Activated B cell treated with CpG ODN at 0.5 μM for 24 hours (primary cell): Measurements from ENCODE around the gene ADRB1. TPM values are rescaled to one million over a fixed set of nuclear protein-coding genes. Genes with fewer than 3 reads are reported as not detected.

ENCODE experiments used
- ATAC-seq: fragments of 200-7000 bp; cut with Tn5 transposase; one replicate; pipeline ENCODE4 v1.10.0; 2021; ENCODE audit warnings: low read depth, mild to moderate bottlenecking, moderate library complexity
- CTCF ChIA-PET: fragments of 350-600 bp; sonication (Branson Sonifier 250); formaldehyde crosslinking; loops from one replicate; lab custom pipeline; 2021; ENCODE audit warnings: antibody characterized with exemption; lab: Charles Lee
- POLR2A ChIA-PET: fragments of 350-600 bp; sonication (Branson Sonifier 250); formaldehyde crosslinking; loops from one replicate; lab custom pipeline; 2021; ENCODE audit warnings: antibody characterized with exemption; lab: Charles Lee
- DNase-seq: peaks from one replicate; pipeline ENCODE4 v3.0.0; 2022
- H3K27ac Mint-ChIP-seq: one replicate; pipeline ENCODE4 v1.8.0; 2020; ENCODE audit warnings: mixed read lengths
- H3K27me3 Mint-ChIP-seq: one replicate; pipeline ENCODE4 v1.8.0; 2021; ENCODE audit warnings: mixed read lengths
- H3K36me3 Mint-ChIP-seq: one replicate; pipeline ENCODE4 v1.8.0; 2021; ENCODE audit warnings: low read depth, mixed read lengths
- H3K4me1 Mint-ChIP-seq: one replicate; pipeline ENCODE4 v1.8.0; 2021; ENCODE audit warnings: mixed read lengths
- H3K4me3 Mint-ChIP-seq: one replicate; pipeline ENCODE4 v1.8.0; 2020; ENCODE audit warnings: mild to moderate bottlenecking, mixed read lengths
- H3K9me3 Mint-ChIP-seq: one replicate; pipeline ENCODE4 v1.8.0; 2020; ENCODE audit warnings: mixed read lengths
- intact Hi-C: fragments of 100-400 bp; cut with micrococcal nuclease; formaldehyde crosslinking; loops from one replicate; pipeline ENCODE4 v1.15.1; 2024
- total RNA-seq: library from RNA; stranded (reverse); gene quantifications from 2 replicates; pipeline ENCODE4 v1.2.3, GENCODE V29; 2022
- TF ChIP-seq, protein P1 (sequence below): fragments of 200-600 bp; IDR thresholded peaks from one replicate; pipeline ENCODE4 v1.8.0; 2022; ENCODE audit warnings: antibody characterized with exemption, mild to moderate bottlenecking

Gene ADRB1
- total RNA-seq, 1 donor from 2014 or later: not detected

DNA sequence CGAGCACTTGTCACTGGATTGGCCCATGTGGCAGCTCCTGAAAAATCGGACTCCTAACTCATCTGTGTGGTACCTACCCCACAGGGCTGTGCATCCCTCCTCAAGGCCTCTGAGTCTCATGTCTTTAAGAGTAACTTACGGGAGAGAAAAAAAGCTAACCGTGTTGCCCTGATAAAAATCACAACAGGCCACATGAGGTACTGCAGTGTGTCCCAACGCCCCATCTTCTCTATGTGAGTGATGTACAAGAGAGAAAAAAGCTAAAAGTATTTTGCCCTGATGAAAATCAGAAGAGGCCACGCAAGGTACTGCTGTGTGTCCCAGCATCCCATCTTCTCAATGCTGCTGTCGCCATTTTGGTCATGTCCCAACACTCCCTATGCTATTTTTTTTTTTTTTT is 41.2 kb upstream of the ADRB1 start:
- ChIA-PET POLR2A (interaction anchor here (0.7 kb wide), 1 partner anchor 14 kb away, joined by 5 read pairs; no protein-coding TSS in a partner anchor), CTCF (interaction anchor here (0.6 kb wide), 1 partner anchor 214 kb away, joined by 3 read pairs; no protein-coding TSS in a partner anchor)
- H3K36me3 Mint-ChIP-seq: no peaks in the 10 kb centered on the region
- intact Hi-C loops: no loop called here
- no peaks in the 10 kb centered on the region for H3K9me3 Mint-ChIP-seq
- H3K4me1 Mint-ChIP-seq: peaks cover 11% of the 10 kb centered on the region
- H3K27me3 Mint-ChIP-seq: peaks cover 15% of the 10 kb centered on the region
- DNase-seq: no peak
- no peak overlapping the region for H3K27ac Mint-ChIP-seq
- no peak overlapping the region for H3K4me3 Mint-ChIP-seq
- no peak for ATAC-seq
- TF ChIP-seq, protein P1, sequence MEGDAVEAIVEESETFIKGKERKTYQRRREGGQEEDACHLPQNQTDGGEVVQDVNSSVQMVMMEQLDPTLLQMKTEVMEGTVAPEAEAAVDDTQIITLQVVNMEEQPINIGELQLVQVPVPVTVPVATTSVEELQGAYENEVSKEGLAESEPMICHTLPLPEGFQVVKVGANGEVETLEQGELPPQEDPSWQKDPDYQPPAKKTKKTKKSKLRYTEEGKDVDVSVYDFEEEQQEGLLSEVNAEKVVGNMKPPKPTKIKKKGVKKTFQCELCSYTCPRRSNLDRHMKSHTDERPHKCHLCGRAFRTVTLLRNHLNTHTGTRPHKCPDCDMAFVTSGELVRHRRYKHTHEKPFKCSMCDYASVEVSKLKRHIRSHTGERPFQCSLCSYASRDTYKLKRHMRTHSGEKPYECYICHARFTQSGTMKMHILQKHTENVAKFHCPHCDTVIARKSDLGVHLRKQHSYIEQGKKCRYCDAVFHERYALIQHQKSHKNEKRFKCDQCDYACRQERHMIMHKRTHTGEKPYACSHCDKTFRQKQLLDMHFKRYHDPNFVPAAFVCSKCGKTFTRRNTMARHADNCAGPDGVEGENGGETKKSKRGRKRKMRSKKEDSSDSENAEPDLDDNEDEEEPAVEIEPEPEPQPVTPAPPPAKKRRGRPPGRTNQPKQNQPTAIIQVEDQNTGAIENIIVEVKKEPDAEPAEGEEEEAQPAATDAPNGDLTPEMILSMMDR: no peak

DNA sequence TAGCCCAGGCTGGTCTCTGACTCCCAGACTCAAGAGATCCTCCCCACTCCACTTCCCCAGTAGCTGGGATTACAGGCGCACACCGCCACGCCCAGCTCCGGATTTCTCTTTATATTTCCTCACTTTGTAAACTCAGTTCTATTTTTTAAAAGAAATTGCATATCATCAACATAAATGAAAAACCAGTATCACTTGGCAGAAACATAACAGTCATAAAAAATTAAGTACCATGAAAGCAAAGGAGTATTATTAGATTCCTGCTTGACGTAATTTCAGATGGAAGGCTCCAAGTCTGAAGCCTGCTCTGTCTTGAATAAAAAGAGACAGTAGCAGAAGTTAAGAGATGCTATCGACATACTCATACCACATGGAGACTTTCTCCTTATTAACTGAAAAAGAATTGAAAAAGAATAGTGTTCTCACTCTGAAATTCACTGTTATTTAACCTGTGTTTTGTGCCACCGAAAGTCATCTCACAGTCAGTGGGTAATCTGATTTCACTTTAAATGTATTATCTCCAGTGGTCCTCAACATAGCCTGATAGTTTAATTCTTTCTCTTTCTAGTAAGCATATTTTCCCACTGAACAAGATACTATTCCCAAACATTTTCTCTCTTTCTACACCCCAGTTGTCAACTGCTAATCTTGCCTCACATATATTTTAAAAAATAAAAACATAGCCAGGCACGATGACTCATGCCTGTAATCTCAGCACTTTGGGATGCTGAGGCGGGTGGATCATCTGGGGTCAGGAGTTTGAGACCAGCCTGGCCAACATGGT is 40.3 kb upstream of the ADRB1 start:
- Mint-ChIP-seq H3K27me3 (peaks cover 15% of the 10 kb centered on the region), H3K4me1 (peaks cover 11% of the 10 kb centered on the region), H3K36me3 (no peaks in the 10 kb centered on the region), H3K9me3 (no peaks in the 10 kb centered on the region), H3K27ac (no peak overlapping the region), H3K4me3 (no peak overlapping the region)
- POLR2A ChIA-PET: interaction anchor here (0.7 kb wide), 1 partner anchor 91 kb away, joined by 4 read pairs; no protein-coding TSS in a partner anchor
- no peak for ATAC-seq
- DNase-seq: no peak
- TF ChIP-seq, protein P1: no peak
- intact Hi-C loops: no loop called here
- CTCF ChIA-PET: interaction anchor here (0.6 kb wide), 1 partner anchor 155 kb away, joined by 3 read pairs; no protein-coding TSS in a partner anchor

DNA sequence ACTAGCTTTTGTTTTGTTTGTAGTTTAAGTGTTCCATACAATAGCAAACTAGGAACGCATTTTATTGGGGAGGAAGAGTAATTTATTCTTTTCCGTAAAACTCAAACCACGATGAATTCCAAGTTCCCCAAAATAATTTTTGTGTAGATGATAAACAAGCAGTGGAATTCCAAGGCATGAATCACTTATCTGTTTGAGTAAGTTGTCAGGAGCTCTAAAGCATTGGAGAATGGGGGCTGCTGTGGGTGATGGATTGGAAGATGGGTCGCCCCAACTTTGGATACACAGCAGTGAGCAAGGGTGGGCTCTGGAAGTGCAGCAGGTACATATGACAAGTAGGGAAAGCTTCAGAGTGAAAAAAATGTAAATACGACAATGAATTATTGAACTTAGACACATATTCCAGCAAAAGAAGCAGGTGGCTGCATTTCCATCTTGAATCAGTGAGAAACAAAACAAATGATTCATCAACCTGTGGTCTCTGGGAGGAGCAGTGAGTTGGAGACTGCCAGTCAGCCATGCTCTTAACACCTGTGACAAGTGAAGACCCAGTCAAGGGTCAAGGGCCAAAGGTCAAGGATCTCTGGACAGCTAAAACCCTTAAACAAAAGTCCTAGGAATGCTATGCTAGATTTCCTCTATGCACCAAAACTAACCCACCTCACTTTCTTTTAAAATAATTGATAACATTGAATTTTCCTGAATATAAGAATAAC is 34.2 kb upstream of the ADRB1 start:
- DNase-seq (no peak), ATAC-seq (no peak)
- TF ChIP-seq, protein P1: no peak
- H3K36me3 Mint-ChIP-seq: no peaks in the 10 kb centered on the region
- no peak overlapping the region for H3K4me3 Mint-ChIP-seq
- no peak overlapping the region for H3K27ac Mint-ChIP-seq
- intact Hi-C loops: no loop called here
- peaks cover 11% of the 10 kb centered on the region for H3K27me3 Mint-ChIP-seq
- POLR2A ChIA-PET: no interaction called here
- no peaks in the 10 kb centered on the region for H3K4me1 Mint-ChIP-seq
- CTCF ChIA-PET: no interaction called here
- no peaks in the 10 kb centered on the region for H3K9me3 Mint-ChIP-seq

DNA sequence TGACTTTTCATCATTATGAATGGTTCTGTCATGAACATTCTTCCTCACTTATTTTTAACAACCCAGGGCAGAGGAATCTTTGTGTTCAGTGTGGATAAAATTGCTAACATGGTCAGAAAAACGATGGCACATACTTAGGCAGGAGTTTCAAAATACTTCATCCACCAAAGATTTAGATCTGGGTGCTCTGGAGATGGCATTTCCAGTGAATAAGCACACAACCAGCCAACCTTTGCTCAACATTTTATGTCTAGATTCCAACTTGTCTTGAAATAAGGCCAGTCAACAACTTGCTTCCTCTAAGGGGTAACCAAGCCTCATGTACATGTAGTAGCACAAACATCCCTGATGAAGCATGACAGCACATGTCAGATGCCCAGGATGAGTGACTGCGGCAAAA is 33.4 kb upstream of the ADRB1 start:
- H3K4me3 Mint-ChIP-seq: no peak overlapping the region
- POLR2A ChIA-PET: no interaction called here
- peaks cover 3% of the 10 kb centered on the region for H3K27me3 Mint-ChIP-seq
- TF ChIP-seq, protein P1: no peak
- intact Hi-C loops: no loop called here
- H3K9me3 Mint-ChIP-seq: peaks cover under 1% of the 10 kb centered on the region
- H3K27ac Mint-ChIP-seq: no peak overlapping the region
- DNase-seq (no peak), ATAC-seq (no peak)
- H3K4me1 Mint-ChIP-seq: no peaks in the 10 kb centered on the region
- CTCF ChIA-PET: no interaction called here
- no peaks in the 10 kb centered on the region for H3K36me3 Mint-ChIP-seq

DNA sequence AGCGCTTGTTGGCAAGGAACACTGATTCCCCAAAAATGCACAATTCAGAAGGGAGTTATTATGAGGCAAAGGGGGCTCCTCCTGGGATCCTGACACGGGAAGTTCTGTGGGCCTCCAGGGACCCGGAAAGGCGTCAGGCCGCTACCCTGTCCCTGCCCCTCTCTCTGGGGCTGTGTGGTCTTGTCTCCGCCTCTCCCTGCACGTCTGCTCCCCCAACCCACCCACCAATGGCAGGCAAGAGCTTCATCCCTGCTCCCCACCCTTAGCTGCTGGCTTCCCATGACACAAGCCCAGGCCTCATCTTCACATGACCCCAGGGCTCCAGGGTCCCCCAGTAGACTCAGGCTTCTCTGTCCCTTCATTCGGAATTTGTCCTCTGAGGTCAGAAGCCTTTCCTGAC is 31.0 kb upstream of the ADRB1 start:
- TF ChIP-seq, protein P1: no peak
- H3K9me3 Mint-ChIP-seq: peaks cover 6% of the 10 kb centered on the region
- intact Hi-C loops: no loop called here
- peaks cover 7% of the 10 kb centered on the region for H3K27me3 Mint-ChIP-seq
- POLR2A ChIA-PET: no interaction called here
- CTCF ChIA-PET: no interaction called here
- ATAC-seq (no peak), DNase-seq (no peak)
- no peak overlapping the region for H3K27ac Mint-ChIP-seq
- H3K4me3 Mint-ChIP-seq: no peak overlapping the region
- no peaks in the 10 kb centered on the region for H3K36me3 Mint-ChIP-seq
- no peaks in the 10 kb centered on the region for H3K4me1 Mint-ChIP-seq
